HepG2 (cell line): ENCODE measurements around the gene LOC128125822.

ENCODE experiments used
- BCLAF1 ChIP-seq: fragments of 450-650 bp; IDR thresholded peaks from 2 replicates; pipeline ENCODE4 v1.6.1; 2017; ENCODE audit warnings: mild to moderate bottlenecking
- BRD4 ChIP-seq: sonication (generic); formaldehyde crosslinking; IDR thresholded peaks from 2 replicates; pipeline ENCODE4 v1.4.0; 2020; ENCODE audit warnings: missing genetic modification reagents
- CBFB ChIP-seq: sonication (generic); formaldehyde crosslinking; IDR thresholded peaks from 2 replicates; pipeline ENCODE4 v1.4.0; 2020; ENCODE audit warnings: missing genetic modification reagents
- CHD4 ChIP-seq: fragments of 200-600 bp; sonication (generic); IDR thresholded peaks from 2 replicates; pipeline ENCODE4 v1.7.0; 2017; ENCODE audit warnings: mild to moderate bottlenecking, low read length, borderline replicate concordance
- ESRRA ChIP-seq: sonication (generic); formaldehyde crosslinking; IDR thresholded peaks from 2 replicates; pipeline ENCODE4 v1.5.1; 2020; ENCODE audit warnings: mild to moderate bottlenecking, low read depth, missing genetic modification reagents
- ETS1 ChIP-seq: sonication (generic); formaldehyde crosslinking; IDR thresholded peaks from 2 replicates; pipeline ENCODE4 v1.4.0; 2020; ENCODE audit warnings: missing genetic modification reagents
- GABPB1 ChIP-seq: IDR thresholded peaks from 2 replicates; pipeline ENCODE4 v1.6.1; 2016; ENCODE audit warnings: mild to moderate bottlenecking, missing genetic modification reagents, moderate library complexity, missing compliant biosample characterization
- GLI4 ChIP-seq: sonication (generic); formaldehyde crosslinking; IDR thresholded peaks from 2 replicates; pipeline ENCODE4 v1.5.1; 2020; ENCODE audit warnings: missing genetic modification reagents, mild to moderate bottlenecking, moderate library complexity, borderline replicate concordance
- MXD3 ChIP-seq: IDR thresholded peaks from 2 replicates; pipeline ENCODE4 v1.6.1; 2016; ENCODE audit warnings: mild to moderate bottlenecking, missing biosample characterization, missing genetic modification reagents
- NFIC ChIP-seq: IDR thresholded peaks from 2 replicates; pipeline ENCODE4 v1.6.1; 2012; ENCODE audit warnings: mild to moderate bottlenecking, low read length, inconsistent platforms
- POGK ChIP-seq: sonication (generic); formaldehyde crosslinking; conservative IDR thresholded peaks from 2 replicates; pipeline ENCODE4 v1.8.0; 2022; ENCODE audit warnings: mild to moderate bottlenecking, moderate library complexity, missing genetic modification reagents
- SAP130 ChIP-seq: IDR thresholded peaks from 2 replicates; pipeline ENCODE4 v1.6.1; 2016; ENCODE audit warnings: low read depth
- ZNF503 ChIP-seq: sonication (generic); formaldehyde crosslinking; IDR thresholded peaks from 2 replicates; pipeline ENCODE4 v1.4.0; 2020; ENCODE audit warnings: missing genetic modification reagents

LOC128125822 gene

GRCh38 chr6:63589952-63590411 is 17.7 kb downstream of the LOC128125822 start (continued):
- TF ChIP-seq POGK (CRISPR knock-in tag) (no peak), GLI4 (CRISPR knock-in tag) (no peak), ZNF503 (CRISPR knock-in tag) (no peak; the same call in 1 of the 2 replicates), CBFB (CRISPR knock-in tag) (no peak), MXD3 (CRISPR knock-in tag) (no peak), BRD4 (CRISPR knock-in tag) (no peak), BCLAF1 (no peak), CHD4 (no peak), ESRRA (CRISPR knock-in tag) (peak; percentile 55; the same call in 1 of the 2 replicates), NFIC (peak; percentile 54; the same call in 1 of the 2 replicates), GABPB1 (CRISPR knock-in tag) (no peak; the same call in 1 of the 2 replicates), ETS1 (no peak), SAP130 (CRISPR knock-in tag) (peak; percentile 80)
